ENCODE results near the gene UBA5. TPM values are rescaled to one million over a fixed set of nuclear protein-coding genes. Genes with fewer than 3 reads are reported as not detected.
A peak's percentile ranks its signal among the peaks of the same experiment; 100 is the strongest.

UBA5 gene
- polyA plus RNA-seq, 2 of the 4 experiments (the other 2 are of a cell fraction): 41.8 to 49.1 TPM

- Histone ChIP-seq H3K4me1 (peaks cover 17% of the 10 kb centered on the region; the same call in 2 of the 3 replicates), H3K4me3 (peak within 1 kb of the TSS; percentile 77), H3K27ac (peak within 1 kb of the TSS; percentile 93), H3K9me3 (no peaks in the 10 kb centered on the region), H3K4me2 (peak within 1 kb of the TSS; percentile 82)
- FAIRE-seq (no peak), DNase-seq (ENCODE audit: low read depth in 1 of 2, low spot score in 1 of 2) (peak; percentile 60 to 63), ATAC-seq (peak; percentile 87 to 91)
- ChIA-PET POLR2A (interaction anchor here (0.9 to 1.2 kb wide), 2 partner anchors 17 to 242 kb away, joined by 3 read pairs; partner anchors contain the start of gene DNAJC13), CTCF (interaction anchor here (1.0 to 2.5 kb wide), 4 partner anchors 15 to 132 kb away, joined by 3 to 8 read pairs (median 4); no protein-coding TSS in a partner anchor)
- no peak for TF ChIP-seq ATOH8 (CRISPR knock-in tag; IDR thresholded peaks at IDR 0.05; ENCODE audit: low read depth)
- no peak for TF ChIP-seq HOXB5 (CRISPR knock-in tag; IDR thresholded peaks at IDR 0.05)
- peak; percentile 31; the same call in 1 of the 2 replicates for TF ChIP-seq E2F6 (IDR thresholded peaks at IDR 0.05; ENCODE audit: borderline replicate concordance, low read depth)
- TF ChIP-seq RAD21 (conservative IDR thresholded peaks at IDR 0.05 in 1 of 2, IDR thresholded peaks at IDR 0.05 in 1 of 2): peak; percentile 26 to 39; a peak in 2 of 5 replicates
- peak; percentile 30 for TF ChIP-seq CTCF (IDR thresholded peaks at IDR 0.05)
- peak; percentile 53 for TF ChIP-seq POLR2A (IDR thresholded peaks at IDR 0.05; ENCODE audit: low read length)
- TF ChIP-seq FOSL2 (IDR thresholded peaks at IDR 0.05): no peak
- no peak for TF ChIP-seq FOSL2 (CRISPR knock-in tag; IDR thresholded peaks at IDR 0.05)
- TF ChIP-seq RCOR1 (IDR thresholded peaks at IDR 0.05; ENCODE audit: low read depth, low read length): no peak
- TF ChIP-seq MAX (IDR thresholded peaks at IDR 0.05): 0 out of 2 replicates have a peak, but pooled peaks have one; percentile 3
- WGBS (ENCODE audit: missing lambda C conversion rate): 1% methylated on average over 10 of the region's 34 CpGs
These were observed 621 bp upstream of the UBA5 start, which contains the start of gene ACAD11 for GRCh38 chr3:132659365-132660051. ACAD11 (minus strand) TSS chr3:132659809; CDS start chr3:132659751, 58 bp downstream.

- Histone ChIP-seq H3K4me2 (peak overlapping the region; percentile 82), H3K27ac (peak overlapping the region; percentile 93), H3K9me3 (no peaks in the 10 kb centered on the region), H3K4me1 (peaks cover 27% of the 10 kb centered on the region; the same call in 2 of the 3 replicates), H3K4me3 (peak overlapping the region; percentile 77)
- DNase-seq (ENCODE audit: low read depth in 1 of 2, low spot score in 1 of 2) (no peak), ATAC-seq (no peak; a peak in 1 of 6 replicates), FAIRE-seq (no peak)
- TF ChIP-seq MAFK (IDR thresholded peaks at IDR 0.05; ENCODE audit: partially characterized antibody) (no peak), E2F6 (IDR thresholded peaks at IDR 0.05; ENCODE audit: borderline replicate concordance, low read depth) (no peak), SREBF2 (IDR thresholded peaks at IDR 0.05) (no peak), CHD4 (IDR thresholded peaks at IDR 0.05; ENCODE audit: borderline replicate concordance) (no peak), CHD2 (IDR thresholded peaks at IDR 0.05; ENCODE audit: low read length, partially characterized antibody) (no peak), PBX3 (IDR thresholded peaks at IDR 0.05) (no peak), MAZ (IDR thresholded peaks at IDR 0.05; ENCODE audit: borderline replicate concordance, low read depth, low read length) (no peak), HOXA7 (CRISPR knock-in tag; IDR thresholded peaks at IDR 0.05) (no peak), CTCF (IDR thresholded peaks at IDR 0.05) (no peak)
- under 1% methylated on average over 5 of the region's 5 CpGs for WGBS (ENCODE audit: missing lambda C conversion rate)
- ChIA-PET POLR2A (no interaction called here), CTCF (interaction anchor here (1.1 kb wide), 1 partner anchor 133 kb away, joined by 3 read pairs; no protein-coding TSS in a partner anchor)
These were observed 612 bp downstream of the UBA5 start for GRCh38 chr3:132660811-132661070.
